GM18505 (cell line): ENCODE results near the gene ASIC3.
A peak's percentile ranks its signal among the peaks of the same experiment; 100 is the strongest.
"Not testable (repeated sequence)": the region's sequence is repeated elsewhere in the genome, so short reads cannot be mapped to it uniquely, and the experiment has no call there.

Experiments used
- ATAC-seq: cut with Tn5 transposase; IDR thresholded peaks from one replicate; pipeline ENCODE4 v1.9.1; 2021; ENCODE audit not compliant: unreplicated experiment
- POLR2A ChIP-seq: IDR thresholded peaks from 4 replicates; pipeline ENCODE4 v1.6.1; 2011; ENCODE audit warnings: borderline replicate concordance; ENCODE audit not compliant: insufficient read depth, insufficient read length; ENCODE audit errors: extremely low read depth

ASIC3 gene

DNA sequence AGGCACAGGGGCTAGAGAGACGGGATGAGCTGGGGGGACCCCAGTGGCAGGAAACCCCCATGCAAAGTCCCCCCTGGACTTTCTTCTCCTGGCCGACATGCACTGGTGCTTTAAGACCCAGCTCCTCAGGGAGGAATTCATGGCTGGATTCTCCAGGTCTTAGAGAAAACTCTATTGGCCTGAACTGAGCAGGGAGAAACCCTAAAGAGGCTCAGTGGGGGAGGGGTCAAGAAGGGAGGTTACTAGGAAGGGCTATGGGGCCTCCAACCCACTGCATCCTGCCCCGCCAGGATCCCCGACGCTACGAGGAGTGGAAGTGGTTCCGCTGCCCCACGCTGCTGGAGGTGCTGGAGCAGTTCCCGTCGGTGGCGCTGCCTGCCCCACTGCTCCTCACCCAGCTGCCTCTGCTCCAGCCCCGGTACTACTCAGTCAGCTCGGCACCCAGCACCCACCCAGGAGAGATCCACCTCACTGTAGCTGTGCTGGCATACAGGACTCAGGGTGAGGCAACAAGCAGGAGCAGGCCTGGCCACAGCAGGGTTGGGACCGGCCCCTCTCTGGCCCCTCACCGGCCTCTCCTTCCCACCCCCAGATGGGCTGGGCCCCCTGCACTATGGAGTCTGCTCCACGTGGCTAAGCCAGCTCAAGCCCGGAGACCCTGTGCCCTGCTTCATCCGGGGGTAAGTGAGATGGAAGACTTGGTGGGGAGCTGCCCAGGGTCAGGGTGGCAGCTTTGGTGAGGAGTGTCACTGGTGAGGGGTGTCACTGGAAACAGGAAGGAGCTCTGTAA lies 37.8 kb upstream of the ASIC3 start:
- ATAC-seq: no peak
- TF ChIP-seq POLR2A: no peak

DNA sequence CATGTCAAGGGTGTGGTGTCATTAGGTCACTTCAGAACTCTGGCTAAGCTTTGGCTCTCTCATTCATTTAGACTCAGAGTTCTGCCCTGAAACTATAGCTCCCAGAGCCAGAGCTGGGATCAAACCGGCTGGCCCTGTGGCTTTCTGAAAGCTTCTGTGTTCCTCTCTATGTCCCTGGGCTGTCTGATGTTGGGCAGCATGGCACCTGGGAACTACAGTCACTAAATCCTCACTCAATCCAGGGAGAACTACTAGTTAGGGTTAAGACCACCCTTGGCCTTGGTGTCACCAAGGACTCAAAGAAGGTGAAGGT lies 37.3 kb upstream of the ASIC3 start:
- no peak for TF ChIP-seq POLR2A
- no peak for ATAC-seq

- not testable (repeated sequence) for ATAC-seq
These were observed 36.7 kb upstream of the ASIC3 start for GRCh38 chr7:151011616-151012015.

DNA sequence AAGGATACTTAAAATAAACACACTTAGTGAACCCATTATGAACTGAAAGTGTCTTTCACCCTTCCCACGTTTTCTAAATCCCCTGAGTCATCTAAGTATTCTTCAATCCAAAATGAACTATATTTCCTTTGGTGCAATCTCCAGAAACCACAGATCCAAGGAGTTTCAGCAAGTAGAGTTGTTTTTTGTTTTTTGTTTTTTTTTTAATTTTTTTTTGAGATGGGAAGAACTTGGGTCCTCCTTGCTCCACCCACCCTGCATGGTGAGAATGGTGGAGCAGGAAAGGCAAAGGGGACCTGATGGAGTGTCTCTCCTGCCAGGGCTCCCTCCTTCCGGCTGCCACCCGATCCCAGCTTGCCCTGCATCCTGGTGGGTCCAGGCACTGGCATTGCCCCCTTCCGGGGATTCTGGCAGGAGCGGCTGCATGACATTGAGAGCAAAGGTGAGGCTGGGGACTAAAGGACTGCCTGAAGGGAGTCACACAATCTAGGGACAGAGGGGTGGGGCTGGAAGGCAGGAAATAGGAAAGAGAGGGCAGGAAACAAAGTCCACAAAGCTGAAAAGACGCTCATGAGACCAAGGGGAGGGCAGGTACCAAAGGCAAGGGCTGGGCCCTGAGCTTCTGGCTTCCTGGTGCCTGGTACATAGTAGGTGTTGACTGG lies 36.2 kb upstream of the ASIC3 start:
- TF ChIP-seq POLR2A: no peak
- ATAC-seq: no peak

- no peak for TF ChIP-seq POLR2A
- ATAC-seq: no peak
These were observed 35.4 kb upstream of the ASIC3 start for GRCh38 chr7:151012911-151013347.

DNA sequence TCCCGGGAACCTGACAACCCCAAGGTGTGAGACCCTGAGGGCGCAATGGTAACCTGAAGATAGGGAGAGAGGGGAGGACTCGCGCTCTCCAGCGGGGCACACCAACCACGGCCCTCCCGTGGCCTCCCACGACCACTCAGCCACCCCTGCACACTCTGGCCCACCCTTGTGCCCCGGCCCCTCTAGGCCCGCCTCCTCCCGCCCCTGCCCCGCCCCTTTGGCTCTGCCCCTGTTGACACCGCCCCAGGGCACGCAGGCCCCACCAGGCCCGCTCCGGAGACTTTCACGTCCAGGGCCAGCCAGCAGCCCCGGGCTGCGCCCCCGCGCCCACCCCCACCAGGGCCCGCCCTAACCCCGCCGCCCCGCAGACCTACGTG lies 35.0 kb upstream of the ASIC3 start:
- TF ChIP-seq POLR2A: no peak
- no peak for ATAC-seq

DNA sequence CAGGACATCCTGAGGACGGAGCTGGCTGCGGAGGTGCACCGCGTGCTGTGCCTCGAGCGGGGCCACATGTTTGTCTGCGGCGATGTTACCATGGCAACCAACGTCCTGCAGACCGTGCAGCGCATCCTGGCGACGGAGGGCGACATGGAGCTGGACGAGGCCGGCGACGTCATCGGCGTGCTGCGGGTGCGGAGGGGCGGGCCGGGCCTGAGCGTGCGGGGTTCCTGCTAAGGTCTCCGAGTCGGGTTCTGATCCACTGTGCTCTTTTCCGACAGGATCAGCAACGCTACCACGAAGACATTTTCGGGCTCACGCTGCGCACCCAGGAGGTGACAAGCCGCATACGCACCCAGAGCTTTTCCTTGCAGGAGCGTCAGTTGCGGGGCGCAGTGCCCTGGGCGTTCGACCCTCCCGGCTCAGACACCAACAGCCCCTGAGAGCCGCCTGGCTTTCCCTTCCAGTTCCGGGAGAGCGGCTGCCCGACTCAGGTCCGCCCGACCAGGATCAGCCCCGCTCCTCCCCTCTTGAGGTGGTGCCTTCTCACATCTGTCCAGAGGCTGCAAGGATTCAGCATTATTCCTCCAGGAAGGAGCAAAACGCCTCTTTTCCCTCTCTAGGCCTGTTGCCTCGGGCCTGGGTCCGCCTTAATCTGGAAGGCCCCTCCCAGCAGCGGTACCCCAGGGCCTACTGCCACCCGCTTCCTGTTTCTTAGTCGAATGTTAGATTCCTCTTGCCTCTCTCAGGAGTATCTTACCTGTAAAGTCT lies 34.4 kb upstream of the ASIC3 start:
- ATAC-seq: peak; percentile 47
- no peak for TF ChIP-seq POLR2A

GRCh38 chr7:151014950-151015349 lies 33.4 kb upstream of the ASIC3 start:
- ATAC-seq: no peak
- TF ChIP-seq POLR2A: no peak

GRCh38 chr7:151015967-151016366 lies 32.4 kb upstream of the ASIC3 start:
- no peak for ATAC-seq
- no peak for TF ChIP-seq POLR2A

DNA sequence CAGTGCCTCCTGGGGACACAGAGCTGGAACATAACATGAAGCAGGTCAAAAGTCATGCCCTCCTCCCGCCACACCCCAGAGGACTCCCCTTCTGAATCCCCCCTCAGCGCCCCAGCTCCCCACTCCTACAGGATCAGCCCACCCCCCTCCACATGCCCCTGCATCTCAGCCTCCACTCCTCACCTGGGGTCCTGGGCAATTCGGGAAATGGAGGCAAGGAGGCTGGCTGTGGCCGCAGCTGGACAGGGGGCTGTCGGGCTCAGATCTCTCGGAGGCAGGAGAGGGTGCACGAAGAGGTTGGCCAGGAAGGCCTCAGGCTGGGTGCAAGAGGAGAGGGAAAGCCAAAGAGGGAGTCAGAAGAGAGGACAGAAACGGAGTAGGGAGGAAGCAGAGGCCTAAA lies 31.8 kb upstream of the ASIC3 start:
- no peak for ATAC-seq
- no peak for TF ChIP-seq POLR2A

GRCh38 chr7:151016942-151017341 lies 31.4 kb upstream of the ASIC3 start:
- no peak for ATAC-seq
- TF ChIP-seq POLR2A: no peak

- ATAC-seq: no peak
- TF ChIP-seq POLR2A: no peak
These were observed 30.9 kb upstream of the ASIC3 start for GRCh38 chr7:151017370-151017952.

DNA sequence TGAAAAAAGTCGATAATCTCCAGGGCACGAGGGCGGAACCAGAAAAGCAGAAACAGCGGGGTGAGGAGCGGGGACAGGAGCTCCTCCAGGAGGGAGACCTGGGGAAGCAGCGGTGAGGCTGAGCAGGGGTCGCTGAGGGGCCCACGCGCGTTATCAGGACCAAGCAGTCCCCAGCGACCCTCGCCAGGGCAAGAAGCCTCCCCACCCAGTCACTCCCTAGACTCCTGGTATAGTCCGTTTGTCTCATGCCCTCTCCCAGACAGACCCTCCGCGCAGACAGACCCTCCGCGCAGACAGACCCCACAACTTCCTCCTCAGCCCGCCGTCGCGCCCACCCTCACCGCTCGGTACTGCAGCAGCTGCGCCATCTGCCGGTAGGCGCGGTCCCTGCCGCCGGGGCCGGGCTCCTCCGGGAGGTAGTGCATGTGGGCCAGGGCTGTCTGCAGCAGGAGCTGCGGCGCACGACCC lies 30.3 kb upstream of the ASIC3 start:
- no peak for TF ChIP-seq POLR2A
- peak; percentile 50 for ATAC-seq
